H54 (cell line): ENCODE measurements around the gene ANKRD13C.
"Not testable (repeated sequence)": the region's sequence is repeated elsewhere in the genome, so short reads cannot be mapped to it uniquely, and the experiment has no call there.

Source experiments
- DNase-seq: peaks from one replicate; pipeline ENCODE4 v3.0.0; 2011; ENCODE audit warnings: low spot score, mixed read lengths; ENCODE audit not compliant: insufficient read length
- FAIRE-seq: peaks from 3 replicates; lab custom pipeline; 2011; peaks lifted over from hg19 to GRCh38; lab: Jason Lieb, UNC
- POLR2A ChIP-seq: IDR thresholded peaks from 2 replicates; pipeline ENCODE4 v1.6.1; 2011; ENCODE audit warnings: low read depth, mild to moderate bottlenecking, low read length

Gene ANKRD13C, protein sequence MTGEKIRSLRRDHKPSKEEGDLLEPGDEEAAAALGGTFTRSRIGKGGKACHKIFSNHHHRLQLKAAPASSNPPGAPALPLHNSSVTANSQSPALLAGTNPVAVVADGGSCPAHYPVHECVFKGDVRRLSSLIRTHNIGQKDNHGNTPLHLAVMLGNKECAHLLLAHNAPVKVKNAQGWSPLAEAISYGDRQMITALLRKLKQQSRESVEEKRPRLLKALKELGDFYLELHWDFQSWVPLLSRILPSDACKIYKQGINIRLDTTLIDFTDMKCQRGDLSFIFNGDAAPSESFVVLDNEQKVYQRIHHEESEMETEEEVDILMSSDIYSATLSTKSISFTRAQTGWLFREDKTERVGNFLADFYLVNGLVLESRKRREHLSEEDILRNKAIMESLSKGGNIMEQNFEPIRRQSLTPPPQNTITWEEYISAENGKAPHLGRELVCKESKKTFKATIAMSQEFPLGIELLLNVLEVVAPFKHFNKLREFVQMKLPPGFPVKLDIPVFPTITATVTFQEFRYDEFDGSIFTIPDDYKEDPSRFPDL

DNA sequence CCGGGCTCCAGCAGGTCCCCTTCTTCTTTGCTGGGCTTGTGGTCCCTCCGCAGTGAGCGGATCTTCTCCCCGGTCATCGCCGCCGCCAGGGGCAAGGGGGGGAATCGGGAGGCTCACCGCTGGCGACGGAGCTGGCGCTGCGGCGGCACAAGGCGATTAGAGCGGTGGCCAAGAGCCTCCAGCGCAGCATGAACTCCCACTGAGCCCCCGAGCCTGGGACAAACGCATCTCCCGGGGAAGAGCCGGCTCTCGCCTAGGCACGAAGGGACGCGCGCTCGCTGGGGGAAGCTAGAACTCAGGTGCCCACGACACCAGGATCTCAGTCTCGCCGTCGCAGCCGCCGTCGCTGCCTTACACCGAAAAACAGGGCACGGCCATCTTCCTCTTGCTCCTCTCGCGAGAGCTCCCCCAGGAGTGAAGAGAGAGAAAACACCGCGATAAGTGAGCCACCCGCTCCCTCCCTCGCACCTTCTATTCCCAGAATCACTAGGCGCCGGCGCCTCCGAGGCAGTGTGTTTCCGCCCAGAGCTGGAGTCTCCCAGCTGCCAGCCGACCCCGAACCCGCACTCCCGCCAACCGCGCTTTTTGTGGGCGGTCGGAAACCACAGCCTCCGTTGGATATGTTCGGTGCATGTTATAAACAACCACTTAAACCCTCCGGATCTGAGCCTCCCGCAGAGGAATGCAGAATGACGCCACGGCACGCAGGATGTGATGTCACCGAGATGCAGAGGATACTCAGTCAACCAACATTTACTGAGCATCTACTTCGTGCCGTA lies at the start of gene ANKRD13C:
ANKRD13C (minus strand) TSS at position 391 of the 779 bp plus-strand sequence; CDS start at position 77, 314 bp downstream.
- DNase-seq (peak; percentile 88), FAIRE-seq (peak; percentile 65)
- peak; percentile 86 for TF ChIP-seq POLR2A

DNA sequence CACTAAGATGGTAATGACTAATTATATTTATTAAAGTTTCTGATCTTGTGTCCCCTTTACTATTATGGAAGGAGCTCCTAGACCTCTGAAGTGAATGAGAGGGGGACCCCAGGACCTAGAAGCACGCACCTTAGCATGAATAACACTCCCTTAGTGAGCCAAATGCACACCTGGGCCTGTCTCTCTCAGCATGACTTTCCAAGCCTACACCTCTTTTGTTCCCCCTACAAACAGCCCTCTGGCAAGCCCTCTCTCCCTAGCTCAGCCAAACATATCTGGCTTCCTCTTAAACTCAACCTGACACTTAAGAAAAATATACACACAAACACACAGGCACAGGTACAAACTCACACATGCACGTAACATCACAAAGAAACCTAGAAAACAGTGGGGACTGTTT lies 49.2 kb upstream of the ANKRD13C start:
- FAIRE-seq (no peak), DNase-seq (no peak)
- no peak for TF ChIP-seq POLR2A

DNA sequence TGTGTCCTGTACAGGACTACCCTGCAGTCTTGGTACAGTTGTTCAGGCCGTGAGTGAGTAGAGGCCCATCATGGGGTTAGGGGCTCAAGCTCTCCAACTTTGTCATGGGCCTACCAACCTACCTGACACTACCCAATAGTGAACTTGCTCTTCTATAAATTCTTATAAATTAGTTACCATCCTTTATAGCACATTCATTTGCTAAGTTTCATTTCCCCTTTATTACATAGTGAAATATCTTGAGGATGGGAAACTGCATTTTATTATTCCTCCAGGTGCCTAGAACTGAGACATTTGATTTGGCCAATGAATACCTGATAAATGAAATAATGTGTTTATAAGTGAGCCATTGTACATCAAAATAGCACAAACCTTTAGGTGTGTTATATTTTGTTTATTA lies 47.5 kb upstream of the ANKRD13C start:
- DNase-seq (no peak), FAIRE-seq (no peak)
- no peak for TF ChIP-seq POLR2A

DNA sequence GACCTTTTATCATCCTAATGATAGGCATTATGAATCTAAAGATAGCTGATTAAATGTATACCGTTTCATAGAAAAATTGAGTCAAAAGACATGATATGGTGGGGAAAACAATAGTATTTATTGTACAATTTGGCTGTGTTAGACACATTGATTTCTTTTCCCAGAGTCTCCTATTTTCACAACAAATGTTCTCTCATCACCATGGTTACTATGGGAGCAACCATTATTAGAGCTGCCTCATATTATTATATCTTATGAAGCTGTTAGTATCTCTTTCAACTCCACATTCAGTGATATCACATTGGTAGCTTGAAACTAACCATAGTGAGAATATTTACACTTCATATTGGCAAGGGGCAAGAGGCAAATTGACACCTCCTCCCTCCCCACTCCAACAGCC lies 45.8 kb upstream of the ANKRD13C start:
- FAIRE-seq (no peak), DNase-seq (no peak)
- TF ChIP-seq POLR2A: no peak

DNA sequence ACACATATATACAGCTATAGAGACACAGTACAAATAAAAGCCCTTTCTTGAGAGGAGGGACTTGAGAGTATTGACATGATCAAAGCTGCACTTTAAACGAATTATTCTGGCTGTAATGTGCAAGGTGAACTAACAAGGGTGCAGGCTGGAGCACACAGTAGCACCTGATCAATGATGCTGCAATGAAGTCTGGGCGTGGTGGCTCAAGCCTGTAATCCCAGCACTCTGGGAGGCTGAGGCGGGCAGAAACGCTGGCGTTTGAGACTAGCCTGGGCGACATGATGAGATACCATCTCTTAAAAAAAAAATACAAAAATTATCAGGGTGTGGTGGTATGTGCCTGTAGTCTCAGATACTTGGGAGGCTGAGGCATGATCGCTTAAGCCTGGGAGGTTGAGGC lies 42.5 kb upstream of the ANKRD13C start:
- no peak for FAIRE-seq
- TF ChIP-seq POLR2A: no peak
- no peak for DNase-seq

DNA sequence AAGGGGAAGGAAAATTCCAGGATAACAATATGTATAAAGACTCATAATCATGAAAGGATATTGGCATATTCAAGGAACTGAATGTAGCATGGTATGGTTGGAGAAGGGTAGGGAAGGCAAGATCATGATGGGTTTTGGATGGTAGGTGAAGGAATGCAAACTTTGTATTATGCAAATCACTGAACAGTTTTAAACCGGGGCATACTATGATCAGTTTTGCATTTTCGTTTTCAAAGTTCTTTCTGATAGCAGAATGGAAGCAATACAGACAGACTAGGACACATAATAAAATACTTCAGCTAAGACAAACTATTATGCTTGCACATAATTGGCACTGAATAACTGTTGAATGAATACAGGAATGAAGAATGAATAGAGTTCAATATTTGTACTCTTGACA lies 42.1 kb upstream of the ANKRD13C start:
- TF ChIP-seq POLR2A: no peak
- DNase-seq (no peak), FAIRE-seq (no peak)

DNA sequence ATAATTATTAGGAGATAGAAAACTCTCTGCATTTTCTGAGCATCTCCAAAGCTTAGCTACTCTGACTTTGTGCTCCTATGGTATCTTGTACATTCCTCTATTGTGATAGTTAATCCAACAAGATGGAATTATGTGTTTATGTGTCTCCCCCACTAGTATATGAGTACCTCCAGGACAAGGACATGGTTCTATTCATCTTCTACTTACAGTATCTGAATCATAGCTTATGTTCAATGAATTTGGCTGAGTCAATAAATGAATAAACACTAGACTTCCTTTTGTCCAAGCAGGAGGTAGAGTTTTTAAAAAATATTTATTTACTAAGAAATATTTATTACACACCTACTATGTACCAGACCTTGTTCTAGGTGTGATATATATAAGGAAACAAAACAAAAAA lies 38.1 kb upstream of the ANKRD13C start:
- TF ChIP-seq POLR2A: no peak
- no peak for FAIRE-seq
- DNase-seq: no peak

DNA sequence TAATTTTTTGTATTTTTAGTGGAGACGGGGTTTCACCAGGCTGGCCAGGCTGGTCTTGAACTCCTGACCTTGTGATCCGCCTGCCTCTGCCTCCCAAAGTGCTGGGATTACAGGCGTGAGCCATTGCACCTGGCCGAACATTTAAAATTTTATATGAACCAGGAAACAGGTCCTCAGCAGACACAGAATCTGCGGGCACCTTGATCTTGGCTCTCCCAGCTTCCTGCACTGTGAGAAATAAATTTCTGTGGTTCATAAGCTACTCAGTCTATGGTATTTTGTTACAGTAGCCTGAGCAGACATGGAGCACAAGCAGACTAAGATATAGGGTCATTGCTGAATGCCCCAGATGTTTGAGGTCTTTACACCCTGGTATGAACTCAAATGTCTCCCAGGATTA lies 33.0 kb upstream of the ANKRD13C start:
- TF ChIP-seq POLR2A: no peak
- no peak for FAIRE-seq
- DNase-seq: no peak

DNA sequence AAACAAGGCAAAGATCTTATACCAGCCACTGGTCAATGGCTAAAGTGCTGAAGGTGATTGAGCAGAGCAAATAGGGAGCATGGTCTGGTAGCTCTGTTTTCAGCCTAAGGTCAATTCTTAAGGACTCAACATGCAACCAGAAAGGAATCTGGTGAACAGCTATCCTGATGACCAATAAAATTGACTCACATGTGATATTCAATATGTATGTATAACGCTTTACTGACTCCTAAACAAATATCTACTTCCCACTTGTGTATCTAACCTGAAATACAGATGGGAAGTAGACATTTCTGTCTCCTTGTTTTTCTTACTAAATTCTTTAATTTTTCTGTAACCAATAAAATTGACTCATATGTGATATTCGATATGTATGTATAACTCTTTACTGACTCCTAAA lies 31.6 kb upstream of the ANKRD13C start:
- FAIRE-seq: no peak
- TF ChIP-seq POLR2A: no peak
- DNase-seq: no peak

DNA sequence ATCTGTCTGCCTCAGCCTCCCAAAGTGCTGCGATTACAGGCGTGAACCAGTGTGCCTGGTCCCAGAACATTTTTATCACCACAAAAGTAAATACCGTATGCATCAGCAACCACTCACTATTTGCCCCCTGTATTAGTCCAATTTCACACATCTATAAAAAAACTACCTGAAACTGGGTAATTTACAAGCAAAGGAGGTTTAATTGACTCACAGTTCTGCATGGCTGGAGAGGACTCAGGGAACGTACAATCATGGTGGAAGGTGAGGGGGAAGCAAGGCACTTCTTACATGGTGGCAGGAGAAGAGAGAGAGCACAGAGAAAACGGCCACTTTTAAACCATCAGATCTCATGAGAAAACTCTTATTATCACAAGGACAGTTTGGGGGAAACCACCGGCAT lies 31.0 kb upstream of the ANKRD13C start:
- DNase-seq (no peak), FAIRE-seq (no peak)
- no peak for TF ChIP-seq POLR2A

DNA sequence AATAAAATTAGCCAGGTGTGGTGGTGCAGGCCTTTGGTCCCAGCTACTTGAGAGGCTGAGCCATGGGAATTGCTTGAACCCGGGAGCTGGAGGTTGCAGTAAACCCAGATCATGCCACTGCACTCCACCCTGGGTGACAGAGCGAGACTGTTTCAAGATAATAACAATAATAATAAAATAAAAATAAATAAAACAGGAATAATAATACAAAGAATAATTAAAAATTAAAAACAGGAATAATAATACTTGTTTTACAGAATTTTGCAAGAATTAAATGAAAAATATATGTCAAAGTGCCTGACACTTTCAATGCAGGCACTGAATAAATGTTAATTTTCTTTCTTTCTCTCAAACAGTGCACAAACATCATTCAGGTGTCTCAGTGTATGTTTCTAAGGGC lies 30.0 kb upstream of the ANKRD13C start:
- no peak for DNase-seq
- TF ChIP-seq POLR2A: no peak
- no peak for FAIRE-seq

DNA sequence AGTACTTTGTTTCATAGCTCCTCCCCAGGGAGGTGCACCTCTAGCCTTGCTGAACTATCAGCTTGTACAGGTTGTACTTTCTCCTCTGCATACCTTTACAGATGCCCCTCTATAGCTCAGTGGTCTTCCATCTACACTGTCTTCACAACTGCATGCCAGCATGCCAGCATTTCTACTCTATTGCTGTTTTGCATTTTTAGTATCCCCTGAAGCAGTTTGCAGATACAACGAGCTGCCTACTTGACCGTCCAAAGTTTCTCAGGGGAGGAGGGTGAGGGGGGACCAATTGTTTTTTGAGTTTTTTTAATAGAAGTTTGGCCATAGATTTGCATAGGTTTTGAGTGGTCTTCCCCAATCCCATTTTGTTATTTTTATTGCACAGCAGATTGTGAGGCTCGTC lies 29.0 kb upstream of the ANKRD13C start:
- TF ChIP-seq POLR2A: no peak
- DNase-seq (no peak), FAIRE-seq (no peak)

DNA sequence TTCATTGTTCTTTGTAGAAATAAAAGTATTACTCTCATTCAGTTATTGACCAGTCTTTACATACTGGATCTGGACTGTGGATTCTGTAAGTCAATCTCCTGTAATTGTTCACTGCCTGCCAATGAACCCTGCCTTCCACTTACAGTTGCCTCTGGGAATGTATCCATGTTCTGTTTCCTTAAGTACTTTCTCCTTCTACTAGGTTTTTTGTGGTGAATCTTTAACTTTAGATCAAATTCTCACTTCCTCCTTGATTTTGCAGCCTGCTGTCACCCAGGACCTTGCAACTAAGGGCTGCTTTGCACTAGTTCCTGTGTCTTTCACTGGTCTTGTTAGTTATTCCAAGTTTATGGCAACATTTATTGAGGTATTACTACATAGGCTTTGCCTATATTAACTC lies 28.2 kb upstream of the ANKRD13C start:
- FAIRE-seq: no peak
- no peak for DNase-seq
- no peak for TF ChIP-seq POLR2A

DNA sequence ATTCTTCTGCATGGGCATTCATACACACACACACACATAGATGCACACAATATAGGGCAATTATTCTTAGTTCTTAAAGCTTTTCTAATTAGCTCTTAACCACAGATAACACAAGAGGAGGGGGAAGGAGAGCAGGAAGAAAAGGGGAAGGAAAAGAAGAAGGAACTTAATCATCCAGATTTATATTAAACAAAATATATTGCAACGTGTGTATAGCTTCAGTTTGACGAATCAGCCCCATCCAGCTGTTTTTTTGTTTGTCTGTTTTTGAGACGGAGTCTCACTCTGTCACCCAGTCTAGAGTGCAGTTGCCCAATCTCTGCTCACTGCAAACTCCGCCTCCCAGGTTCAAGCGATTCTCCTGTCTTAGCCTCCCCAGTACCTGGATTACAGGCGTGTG lies 21.7 kb upstream of the ANKRD13C start:
- DNase-seq (no peak), FAIRE-seq (no peak)
- TF ChIP-seq POLR2A: no peak

DNA sequence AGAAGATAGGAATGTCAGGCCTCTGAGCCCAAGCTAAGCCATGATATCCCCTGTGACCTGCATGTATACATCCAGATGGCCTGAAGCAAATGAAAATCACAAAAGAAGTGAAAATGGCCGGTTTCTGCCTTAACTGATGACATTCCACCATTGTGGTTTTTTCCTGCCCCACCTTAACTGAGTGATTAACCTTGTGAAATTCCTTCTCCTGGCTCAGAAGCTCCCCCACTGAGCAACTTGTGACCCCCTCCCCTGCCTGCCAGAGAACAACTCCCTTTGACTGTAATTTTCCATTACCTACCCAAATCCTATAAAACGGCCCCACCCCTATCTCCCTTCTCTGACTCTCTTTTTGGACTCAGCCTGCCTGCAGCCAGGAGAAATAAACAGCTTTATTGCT lies 19.1 kb upstream of the ANKRD13C start:
- DNase-seq, FAIRE-seq: not testable (repeated sequence)
